Type B pancreatic cell (in vitro differentiated cells): ENCODE results near the gene CCDC59. TPM values are rescaled to one million over a fixed set of nuclear protein-coding genes. Genes with fewer than 3 reads are reported as not detected.

Experiments
- DNase-seq: peaks from one replicate; pipeline ENCODE4 v3.0.0; 2021; ENCODE audit warnings: mixed read lengths; ENCODE audit not compliant: unreplicated experiment; ENCODE audit errors: extremely low spot score
- H3K27ac Mint-ChIP-seq: 2 replicates; pipeline ENCODE4 v1.8.0; 2021; ENCODE audit warnings: mild to moderate bottlenecking, mixed read lengths
- H3K27me3 Mint-ChIP-seq: 2 replicates; pipeline ENCODE4 v1.8.0; 2021; ENCODE audit warnings: mixed read lengths
- H3K36me3 Mint-ChIP-seq: 2 replicates; pipeline ENCODE4 v1.8.0; 2021; ENCODE audit warnings: mixed read lengths
- H3K4me1 Mint-ChIP-seq: one replicate; pipeline ENCODE4 v1.8.0; 2021; ENCODE audit warnings: mixed read lengths; ENCODE audit not compliant: unreplicated experiment
- H3K4me3 Mint-ChIP-seq: 2 replicates; pipeline ENCODE4 v1.8.0; 2021; ENCODE audit warnings: mild to moderate bottlenecking, mixed read lengths
- H3K9me3 Mint-ChIP-seq: 2 replicates; pipeline ENCODE4 v1.8.0; 2021; ENCODE audit warnings: mixed read lengths
- total RNA-seq: library from RNA; stranded (reverse); gene quantifications from 2 replicates; pipeline ENCODE4 v1.2.1, GENCODE V29; 2021; ENCODE audit warnings: low replicate concordance
- TF ChIP-seq, protein P1 (sequence below): fragments of 200-600 bp; sonication (generic); conservative IDR thresholded peaks from 2 replicates; pipeline ENCODE4 v1.5.0; 2021; ENCODE audit warnings: antibody characterized with exemption, mild to moderate bottlenecking

CCDC59 gene
- total RNA-seq, 1 donor from 2014 or later, result 37.4 TPM

- Mint-ChIP-seq H3K9me3 (no peaks in the 10 kb centered on the region), H3K27me3 (no peaks in the 10 kb centered on the region), H3K27ac (no peak overlapping the region), H3K36me3 (no peaks in the 10 kb centered on the region), H3K4me1 (no peaks in the 10 kb centered on the region), H3K4me3 (no peak overlapping the region)
- TF ChIP-seq, protein P1, sequence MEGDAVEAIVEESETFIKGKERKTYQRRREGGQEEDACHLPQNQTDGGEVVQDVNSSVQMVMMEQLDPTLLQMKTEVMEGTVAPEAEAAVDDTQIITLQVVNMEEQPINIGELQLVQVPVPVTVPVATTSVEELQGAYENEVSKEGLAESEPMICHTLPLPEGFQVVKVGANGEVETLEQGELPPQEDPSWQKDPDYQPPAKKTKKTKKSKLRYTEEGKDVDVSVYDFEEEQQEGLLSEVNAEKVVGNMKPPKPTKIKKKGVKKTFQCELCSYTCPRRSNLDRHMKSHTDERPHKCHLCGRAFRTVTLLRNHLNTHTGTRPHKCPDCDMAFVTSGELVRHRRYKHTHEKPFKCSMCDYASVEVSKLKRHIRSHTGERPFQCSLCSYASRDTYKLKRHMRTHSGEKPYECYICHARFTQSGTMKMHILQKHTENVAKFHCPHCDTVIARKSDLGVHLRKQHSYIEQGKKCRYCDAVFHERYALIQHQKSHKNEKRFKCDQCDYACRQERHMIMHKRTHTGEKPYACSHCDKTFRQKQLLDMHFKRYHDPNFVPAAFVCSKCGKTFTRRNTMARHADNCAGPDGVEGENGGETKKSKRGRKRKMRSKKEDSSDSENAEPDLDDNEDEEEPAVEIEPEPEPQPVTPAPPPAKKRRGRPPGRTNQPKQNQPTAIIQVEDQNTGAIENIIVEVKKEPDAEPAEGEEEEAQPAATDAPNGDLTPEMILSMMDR, result no peak
- no peak for DNase-seq
These were observed 38.9 kb downstream of the CCDC59 start for GRCh38 chr12:82319276-82319675.

DNA sequence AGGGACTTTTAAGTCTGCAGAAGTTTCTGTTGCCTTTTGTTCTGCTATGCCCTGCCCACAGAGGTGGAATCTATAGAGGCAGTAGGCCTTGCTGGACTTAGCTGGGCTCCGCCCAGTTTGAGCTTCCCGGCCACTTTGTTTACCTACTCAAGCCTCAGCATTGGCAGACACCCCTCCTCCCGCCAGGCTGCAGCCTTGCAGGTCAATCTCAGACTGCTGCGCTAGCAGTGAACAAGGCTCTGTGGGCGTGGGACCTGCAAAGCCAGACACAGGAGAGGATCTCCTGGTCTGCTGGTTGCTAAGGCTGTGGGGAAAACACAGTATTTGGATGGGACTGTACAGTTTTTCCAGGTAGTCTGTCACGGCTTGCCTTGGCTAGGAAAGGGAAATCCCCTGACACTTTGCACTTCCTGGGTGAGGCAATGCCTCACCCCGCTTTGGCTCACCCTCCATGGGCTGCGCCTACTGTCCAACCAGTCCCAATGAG, 43.7 kb downstream of the CCDC59 start:
- peak overlapping the region; percentile 26 for H3K27ac Mint-ChIP-seq
- H3K4me3 Mint-ChIP-seq, result no peak overlapping the region
- no peaks in the 10 kb centered on the region for H3K36me3 Mint-ChIP-seq
- H3K9me3 Mint-ChIP-seq, result no peaks in the 10 kb centered on the region
- no peak for DNase-seq
- H3K27me3 Mint-ChIP-seq, result no peaks in the 10 kb centered on the region
- H3K4me1 Mint-ChIP-seq, result no peaks in the 10 kb centered on the region
- TF ChIP-seq, protein P1, result no peak

Other genes starting within 250 kb of the CCDC59 start
- 9.4 and 14.3 TPM in 2 replicates for gene METTL25, start 142 bp upstream of the CCDC59 start, total RNA-seq